Liver (tissue), 9 donors: ENCODE measurements around the gene PACSIN2. TPM values are rescaled to one million over a fixed set of nuclear protein-coding genes. Genes with fewer than 3 reads are reported as not detected.
A peak's percentile ranks its signal among the peaks of the same experiment; 100 is the strongest.

Experiments used
- DNase-seq: peaks from one replicate; pipeline ENCODE4 v3.0.0-alpha.2; 2017; ENCODE audit warnings: low spot score
- H3K27ac ChIP-seq, 2 donors: one replicate each; pipeline ENCODE4 v1.7.0; 2013; ENCODE audit warnings: inconsistent platforms in 2 of 2, low read length in 2 of 2, control low read depth in 1 of 2, low read depth in 1 of 2, mild to moderate bottlenecking in 1 of 2
- H3K27me3 ChIP-seq, 4 donors: one replicate each; pipeline versions ENCODE4 v1.6.1 to v1.7.0; 2013; ENCODE audit warnings: low read length in 3 of 4, inconsistent platforms in 1 of 4, mild to moderate bottlenecking in 1 of 4, moderate library complexity in 1 of 4; ENCODE audit not compliant: control insufficient read depth in 4 of 4, insufficient read depth in 4 of 4
- H3K36me3 ChIP-seq, 4 donors: one replicate each; pipeline versions ENCODE4 v1.6.1 to v1.7.0; 2013; ENCODE audit warnings: low read length in 3 of 4, mild to moderate bottlenecking in 3 of 4, low read depth in 1 of 4, moderate library complexity in 1 of 4; ENCODE audit not compliant: control insufficient read depth in 4 of 4, insufficient read depth in 3 of 4
- H3K4me1 ChIP-seq, 4 donors: one replicate each; pipeline versions ENCODE4 v1.6.1 to v1.7.0; 2013; ENCODE audit warnings: low read length in 3 of 4, mild to moderate bottlenecking in 3 of 4, moderate library complexity in 1 of 4; ENCODE audit not compliant: control insufficient read depth in 4 of 4, insufficient read depth in 4 of 4
- H3K4me3 ChIP-seq, 3 donors: one replicate each; pipeline versions ENCODE4 v1.6.1 to v1.7.0; 2013; ENCODE audit warnings: low read length in 3 of 3, control low read depth in 1 of 3, low read depth in 1 of 3, mild to moderate bottlenecking in 1 of 3
- H3K9ac ChIP-seq, 2 donors: one replicate each; pipeline ENCODE4 v1.7.0; 2013; ENCODE audit warnings: low read length in 2 of 2, mild to moderate bottlenecking in 2 of 2, moderate library complexity in 2 of 2, control low read depth in 1 of 2, low read depth in 1 of 2
- H3K9me3 ChIP-seq, 4 donors: one replicate each; pipeline versions ENCODE4 v1.6.1 to v1.7.0; 2013; ENCODE audit warnings: low read length in 3 of 4; ENCODE audit not compliant: control insufficient read depth in 4 of 4
- ATF3 ChIP-seq: IDR thresholded peaks from 2 replicates; pipeline ENCODE4 v1.6.1; 2016; ENCODE audit warnings: antibody characterized with exemption
- CTCF ChIP-seq: fragments of 150-350 bp; IDR thresholded peaks from 2 replicates; pipeline ENCODE4 v1.5.1; 2017; ENCODE audit warnings: improper control_type of control experiment, low read depth, low read length; ENCODE audit not compliant: missing input control
- FOXA1 ChIP-seq: IDR thresholded peaks from 2 replicates; pipeline ENCODE4 v1.6.1; 2016; ENCODE audit warnings: antibody characterized with exemption
- FOXA2 ChIP-seq: IDR thresholded peaks from 2 replicates; pipeline ENCODE4 v1.6.1; 2016; ENCODE audit warnings: antibody characterized with exemption
- GABPA ChIP-seq, 2 donors: IDR thresholded peaks in 1 of 2; conservative IDR thresholded peaks in 1 of 2; 2 replicates each; pipeline ENCODE4 v1.6.1; 2016; ENCODE audit warnings: antibody characterized with exemption in 2 of 2, mild to moderate bottlenecking in 1 of 2, moderate library complexity in 1 of 2
- HNF4A ChIP-seq, 2 donors: conservative IDR thresholded peaks; 2 replicates each; pipeline ENCODE4 v1.6.1; 2016; ENCODE audit warnings: antibody characterized with exemption in 2 of 2, mild to moderate bottlenecking in 2 of 2
- HNF4G ChIP-seq: IDR thresholded peaks from 2 replicates; pipeline ENCODE4 v1.6.1; 2016; ENCODE audit warnings: antibody characterized with exemption
- JUND ChIP-seq, 2 donors: IDR thresholded peaks; 2 replicates each; pipeline ENCODE4 v1.6.1; 2016; ENCODE audit warnings: antibody characterized with exemption in 2 of 2
- MAX ChIP-seq: IDR thresholded peaks from 2 replicates; pipeline ENCODE4 v1.6.1; 2016; ENCODE audit warnings: antibody characterized with exemption
- NR2F2 ChIP-seq: IDR thresholded peaks from 2 replicates; pipeline ENCODE4 v1.6.1; 2016; ENCODE audit warnings: antibody characterized with exemption
- RAD21 ChIP-seq, 2 donors: IDR thresholded peaks; 2 replicates each; pipeline ENCODE4 v1.6.1; 2016; ENCODE audit warnings: antibody characterized with exemption in 2 of 2, mild to moderate bottlenecking in 2 of 2
- REST ChIP-seq: IDR thresholded peaks from 2 replicates; pipeline ENCODE4 v1.6.1; 2016; ENCODE audit warnings: antibody characterized with exemption, mild to moderate bottlenecking
- RXRA ChIP-seq, 2 donors: IDR thresholded peaks; 2 replicates each; pipeline ENCODE4 v1.6.1; 2017 to 2018; ENCODE audit warnings: antibody characterized with exemption in 2 of 2, mild to moderate bottlenecking in 1 of 2
- SP1 ChIP-seq: IDR thresholded peaks from 2 replicates; pipeline ENCODE4 v1.6.1; 2018; ENCODE audit warnings: antibody characterized with exemption, mild to moderate bottlenecking
- TAF1 ChIP-seq: conservative IDR thresholded peaks from 2 replicates; pipeline ENCODE4 v1.6.1; 2016; ENCODE audit warnings: antibody characterized with exemption, mild to moderate bottlenecking
- YY1 ChIP-seq: IDR thresholded peaks from 2 replicates; pipeline ENCODE4 v1.6.1; 2016; ENCODE audit warnings: antibody characterized with exemption, mild to moderate bottlenecking
- ZBTB33 ChIP-seq: IDR thresholded peaks from 2 replicates; pipeline ENCODE4 v1.6.1; 2016; ENCODE audit warnings: antibody characterized with exemption
- WGBS: extraction: QIAGEN DNeasy Blood & Tissue Kit; methylation state at CpG from one replicate; pipeline ENCODE4 v1.1.7; 2013; 5-methylcytosine and 5-hydroxymethylcytosine counted together
- polyA plus RNA-seq, 2 donors: library from polyadenylated mRNA; stranded (reverse) in 1 of 2; unstranded in 1 of 2; fragments of 200-250 nt in 1 of 2; fragments of >200 nt in 1 of 2; fragmentation: Nextera tagmentation in 1 of 2; extraction: Ambion mirVana in 1 of 2; gene quantifications; one replicate each; pipeline versions ENCODE4 v1.2.1 to v1.2.3, GENCODE V29; 2013 to 2015
- total RNA-seq, 2 donors: library from RNA; depleted of rRNA; stranded (reverse); fragments of >200 nt; gene quantifications; one replicate each; pipeline ENCODE4 v1.2.3, GENCODE V29; 2014
- donor health status: healthy.
- donor health status: healthy.
- donor health status: healthy.
- donor health status: healthy.
- donor health status: healthy.

The PACSIN2 gene
- total and polyA plus RNA-seq, 4 donors, result 9.1 to 31.4 (median 17.0) TPM

GRCh38 chr22:42880815-42881214, 134.1 kb downstream of the PACSIN2 start:
- Histone ChIP-seq H3K36me3 (peaks cover 7 to 40% (median 18%) of the 10 kb centered on the region in 4 donors), H3K9me3 (no peaks in the 10 kb centered on the region), H3K27me3 (no peaks in the 10 kb centered on the region), H3K9ac (no peak overlapping the region), H3K4me3 (no peak overlapping the region), H3K4me1 (peaks cover 10 to 44% (median 28%) of the 10 kb centered on the region in 4 donors), H3K27ac (peak overlapping the region; percentile 86 to 88)
- TF ChIP-seq CTCF, result no peak
- TF ChIP-seq JUND (IDR thresholded peaks at IDR 0.05), result no peak
- no peak for TF ChIP-seq RAD21 (IDR thresholded peaks at IDR 0.05)
- TF ChIP-seq REST, result no peak
- TF ChIP-seq ATF3, result no peak
- TF ChIP-seq FOXA1, result no peak
- no peak for TF ChIP-seq HNF4A (conservative IDR thresholded peaks at IDR 0.05)
- no peak for TF ChIP-seq GABPA (IDR thresholded peaks at IDR 0.05 in 1 of 2, conservative IDR thresholded peaks at IDR 0.05 in 1 of 2)
- TF ChIP-seq NR2F2, result no peak
- TF ChIP-seq ZBTB33, result no peak
- TF ChIP-seq HNF4G, result no peak
- no peak for TF ChIP-seq TAF1
- TF ChIP-seq RXRA (IDR thresholded peaks at IDR 0.05), result no peak
- TF ChIP-seq YY1, result no peak
- TF ChIP-seq MAX, result no peak
- TF ChIP-seq SP1, result no peak
- no peak for TF ChIP-seq FOXA2
- 95% methylated on average over 8 of the region's 8 CpGs for WGBS
- DNase-seq, result no peak
